GM18868 (cell line): ENCODE results near the gene TOM1L1.
"Not testable (repeated sequence)": the region's sequence is repeated elsewhere in the genome, so short reads cannot be mapped to it uniquely, and the experiment has no call there.

Experiments
- ATAC-seq: cut with Tn5 transposase; IDR thresholded peaks from one replicate; pipeline ENCODE4 v1.9.1; 2021; ENCODE audit warnings: mild to moderate bottlenecking, moderate library complexity; ENCODE audit not compliant: unreplicated experiment

TOM1L1 gene, protein sequence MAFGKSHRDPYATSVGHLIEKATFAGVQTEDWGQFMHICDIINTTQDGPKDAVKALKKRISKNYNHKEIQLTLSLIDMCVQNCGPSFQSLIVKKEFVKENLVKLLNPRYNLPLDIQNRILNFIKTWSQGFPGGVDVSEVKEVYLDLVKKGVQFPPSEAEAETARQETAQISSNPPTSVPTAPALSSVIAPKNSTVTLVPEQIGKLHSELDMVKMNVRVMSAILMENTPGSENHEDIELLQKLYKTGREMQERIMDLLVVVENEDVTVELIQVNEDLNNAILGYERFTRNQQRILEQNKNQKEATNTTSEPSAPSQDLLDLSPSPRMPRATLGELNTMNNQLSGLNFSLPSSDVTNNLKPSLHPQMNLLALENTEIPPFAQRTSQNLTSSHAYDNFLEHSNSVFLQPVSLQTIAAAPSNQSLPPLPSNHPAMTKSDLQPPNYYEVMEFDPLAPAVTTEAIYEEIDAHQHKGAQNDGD

DNA sequence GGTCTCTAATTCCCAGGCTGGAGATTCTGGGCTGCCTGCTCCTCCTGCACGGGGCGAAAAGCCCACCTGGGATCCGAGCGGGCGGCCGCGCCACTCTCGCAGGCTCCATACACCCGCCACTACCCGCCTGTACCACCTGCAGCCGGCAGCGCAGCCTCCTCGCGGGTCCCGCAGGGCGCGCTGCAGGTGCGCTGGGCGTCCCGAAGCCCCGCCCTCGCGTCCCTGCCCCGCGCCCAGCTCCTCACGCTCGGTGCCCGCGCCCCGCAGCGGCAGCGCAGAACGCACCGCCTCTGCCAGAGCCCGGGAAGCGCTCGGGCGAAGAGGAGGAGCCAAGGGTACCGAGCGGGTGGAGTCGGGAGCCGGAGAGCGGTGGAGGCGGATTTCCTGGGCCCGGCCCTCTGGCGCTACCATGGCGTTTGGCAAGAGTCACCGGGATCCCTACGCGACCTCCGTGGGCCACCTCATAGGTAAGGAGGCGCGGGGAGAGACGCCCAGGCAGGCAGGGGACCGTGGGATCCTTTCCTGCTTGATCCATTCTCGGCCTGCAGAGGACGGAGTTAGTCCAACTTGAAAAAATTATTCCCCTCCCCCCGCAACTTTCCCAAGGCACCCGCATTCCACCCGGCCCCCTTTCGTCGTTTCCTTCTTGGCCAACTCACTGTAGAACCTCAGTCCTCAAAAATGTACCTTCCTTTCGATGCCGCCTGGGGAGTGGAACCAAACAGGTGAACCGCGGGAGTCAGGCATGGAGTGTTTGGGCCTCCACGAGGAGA, at the start of gene TOM1L1:
Gene TOM1L1 (plus strand): TSS at position 396 of the 773 bp plus-strand sequence. CDS start 14 bp downstream, at position 410.
- ATAC-seq: peak; percentile 71

DNA sequence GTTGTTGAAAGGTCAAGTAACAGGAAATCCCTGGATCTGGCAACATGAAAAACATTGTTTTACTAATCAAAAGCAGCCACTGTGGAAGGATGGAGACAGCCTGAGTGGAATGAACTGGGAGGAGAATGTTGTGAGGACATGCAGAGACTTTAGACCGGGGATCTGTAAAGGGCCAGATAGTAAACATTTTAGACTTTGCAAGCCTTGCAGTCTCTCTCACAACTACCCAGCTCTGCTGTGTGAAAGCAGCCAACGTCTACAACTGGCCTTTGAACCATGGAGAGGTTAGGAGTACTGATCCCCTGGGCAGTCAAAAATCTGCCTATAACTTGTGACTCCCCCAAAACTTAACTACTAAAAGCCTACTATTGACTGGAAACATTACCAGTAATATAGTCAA, 41.5 kb upstream of the TOM1L1 start:
- ATAC-seq: no peak

DNA sequence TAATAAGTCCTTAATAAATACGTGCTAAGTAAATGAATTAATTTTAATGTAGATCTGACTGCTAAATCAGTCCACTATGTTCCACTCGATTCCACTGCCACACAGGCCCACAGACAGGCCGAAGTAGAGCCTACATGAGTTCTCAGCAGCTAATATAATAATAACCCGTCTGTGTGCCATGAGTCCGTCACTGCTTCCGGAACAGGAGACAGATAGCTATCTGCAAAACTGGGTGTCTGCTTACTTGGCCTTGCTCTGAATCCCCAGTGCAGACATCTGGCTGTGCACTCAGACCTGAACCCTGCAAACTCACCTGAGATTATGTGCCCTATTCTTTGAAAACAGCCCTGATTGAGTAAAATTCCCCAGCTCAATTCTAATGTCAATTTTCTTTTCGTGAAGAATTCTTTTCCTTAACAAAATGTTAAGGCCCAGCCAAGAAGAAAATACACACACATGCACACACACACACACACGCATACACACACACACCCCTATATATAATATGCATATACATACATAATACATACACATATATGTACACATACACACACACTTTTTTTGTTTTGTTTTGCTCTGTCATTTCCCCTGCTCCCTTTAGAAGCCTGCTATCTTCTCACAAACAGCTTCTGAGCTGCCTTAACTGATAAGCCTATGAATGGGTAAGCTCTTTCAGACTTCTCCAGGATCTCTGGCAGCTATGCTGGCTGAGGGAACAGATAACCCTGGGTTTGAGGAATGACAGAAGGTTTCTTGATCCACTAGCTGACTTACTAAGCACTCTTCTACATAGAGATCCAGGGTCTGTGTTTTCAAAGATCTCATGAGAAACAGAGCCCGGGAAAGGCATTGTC, 39.8 kb upstream of the TOM1L1 start:
- ATAC-seq: no peak

DNA sequence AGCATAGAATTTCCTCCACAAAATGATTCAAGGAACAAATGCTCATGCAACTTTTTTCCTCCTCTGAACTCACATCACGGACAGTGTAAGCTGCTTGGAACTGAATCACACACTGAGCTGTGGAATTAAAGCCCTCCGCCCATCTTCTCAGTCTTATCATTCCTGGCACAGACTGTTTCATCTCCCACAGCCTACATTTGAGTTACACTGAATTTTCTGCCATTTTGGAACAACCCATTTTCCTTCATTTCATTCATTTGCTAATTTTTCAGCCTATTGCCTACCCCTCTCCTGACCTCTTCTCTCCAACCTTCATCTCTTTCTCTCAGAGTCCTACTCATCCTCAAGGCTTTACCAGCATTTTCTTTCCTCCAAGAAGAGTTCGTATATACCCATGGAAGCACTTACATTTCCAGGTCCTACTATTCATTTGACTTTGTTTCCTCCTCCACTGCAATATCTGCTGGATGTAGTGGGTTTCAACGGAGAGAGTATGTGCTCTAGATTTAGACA, 39.1 kb upstream of the TOM1L1 start:
- ATAC-seq: no peak

DNA sequence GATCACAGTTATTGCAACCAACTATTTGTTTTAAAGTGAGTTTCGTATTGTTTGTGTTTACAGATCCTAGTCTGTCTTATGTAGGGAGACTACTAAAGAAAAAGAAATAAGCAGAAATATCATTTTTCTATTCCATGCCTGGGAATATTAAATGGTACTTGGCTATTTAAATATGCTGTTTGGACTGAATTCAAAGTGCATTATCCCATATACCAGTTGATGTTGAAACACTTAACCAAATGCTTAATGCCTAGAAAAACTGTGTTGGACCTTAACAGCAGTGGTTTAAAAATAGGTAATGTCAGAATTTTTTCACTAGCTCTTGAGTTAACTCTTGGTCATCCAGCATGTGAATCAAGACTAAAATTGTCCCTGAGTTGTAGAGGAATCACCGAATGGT, 37.5 kb upstream of the TOM1L1 start:
- no peak for ATAC-seq

DNA sequence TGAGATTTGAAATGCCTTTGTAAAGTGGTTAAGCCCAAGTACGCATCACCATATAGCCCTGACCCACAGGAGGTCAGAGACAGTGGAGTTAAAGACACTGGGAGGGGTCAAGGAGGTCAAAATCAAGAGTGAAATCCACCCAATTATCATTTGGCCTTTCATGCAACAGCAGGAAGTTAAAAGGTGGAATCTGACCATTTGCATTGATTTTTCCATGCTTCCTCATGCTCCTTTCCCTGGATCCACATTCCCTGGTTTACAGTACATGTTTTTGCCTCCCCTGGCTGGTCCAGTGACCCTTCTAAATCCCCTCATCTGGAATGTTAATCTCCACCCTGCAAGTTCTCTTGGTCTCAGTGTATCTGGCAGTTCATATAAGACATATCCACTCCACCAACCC, 36.6 kb upstream of the TOM1L1 start:
- no peak for ATAC-seq

GRCh38 chr17:54864636-54865356, 35.9 kb upstream of the TOM1L1 start:
- no peak for ATAC-seq

DNA sequence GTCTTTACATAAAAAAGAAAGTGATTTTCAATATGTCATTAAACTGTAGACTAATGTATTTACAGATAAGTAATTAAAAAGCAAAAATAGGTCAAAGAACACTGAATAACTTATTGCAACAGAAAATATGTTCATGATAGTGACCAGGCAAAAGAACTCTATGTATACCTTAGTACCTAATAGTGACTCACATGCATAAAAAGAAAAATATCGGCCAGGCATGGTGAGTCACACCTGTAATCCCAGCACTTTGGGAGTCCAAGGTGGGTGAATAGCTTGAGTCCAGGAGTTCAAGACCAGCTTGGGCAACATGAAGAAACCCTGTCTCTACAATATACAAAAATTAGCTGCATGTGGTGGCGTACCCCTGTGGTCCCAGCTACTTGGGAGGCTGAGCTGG, 33.0 kb upstream of the TOM1L1 start:
- no peak for ATAC-seq

DNA sequence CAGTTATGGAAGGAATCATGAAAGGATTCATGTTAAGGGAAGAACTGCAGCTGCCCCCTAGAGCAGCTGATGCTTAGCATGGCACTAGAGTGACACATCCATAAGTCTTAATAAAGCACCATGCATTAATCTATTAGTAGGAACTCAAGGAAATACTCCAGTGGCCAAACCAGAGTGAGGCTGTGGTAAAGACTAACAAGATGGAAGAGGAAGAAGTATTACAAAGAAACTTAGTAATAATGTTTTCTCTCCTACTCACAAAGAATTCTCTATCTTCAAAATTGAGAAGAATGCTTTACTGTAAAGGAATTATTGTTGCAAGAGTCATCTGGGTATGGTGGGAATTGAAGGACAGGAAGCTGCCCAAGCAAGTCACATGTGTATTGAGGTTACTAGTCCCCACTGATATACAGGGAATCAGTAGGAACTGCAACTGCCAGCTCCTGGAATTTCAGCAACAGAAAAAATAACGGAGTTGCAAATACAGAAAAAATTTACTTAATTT, 29.9 kb upstream of the TOM1L1 start:
- ATAC-seq: no peak

GRCh38 chr17:54875906-54876305, 24.7 kb upstream of the TOM1L1 start:
- not testable (repeated sequence) for ATAC-seq

DNA sequence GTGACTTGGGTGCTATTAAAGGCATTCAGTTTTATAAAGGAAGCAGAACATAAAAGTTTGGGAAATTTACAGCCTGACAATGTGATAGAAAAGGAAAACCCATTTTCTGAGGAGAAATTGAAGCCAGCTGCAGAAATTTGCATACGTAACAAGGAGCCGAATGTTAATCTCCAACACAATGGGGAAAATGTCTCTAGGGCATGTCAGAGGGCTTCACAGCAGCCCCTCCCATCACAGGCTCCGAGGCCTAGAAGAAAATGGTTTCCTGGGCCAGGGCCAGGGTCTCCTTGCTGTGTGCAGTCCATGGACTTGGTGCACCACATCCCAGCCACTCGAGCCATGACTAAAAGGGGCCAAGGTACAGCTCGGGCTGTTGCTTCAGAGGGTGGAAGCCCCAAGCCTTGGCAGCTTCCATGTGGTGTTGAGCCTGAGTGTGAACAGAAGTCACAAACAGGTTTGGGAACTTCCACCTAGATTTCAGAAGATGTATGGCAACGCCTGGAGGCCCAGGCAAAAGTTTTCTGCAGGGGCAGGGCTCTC, 23.9 kb upstream of the TOM1L1 start:
- no peak for ATAC-seq

- ATAC-seq: no peak
Observed at GRCh38 chr17:54881255-54881972, 19.2 kb upstream of the TOM1L1 start.

- ATAC-seq: no peak
Observed at GRCh38 chr17:54882371-54882770, 18.3 kb upstream of the TOM1L1 start.

- ATAC-seq: peak; percentile 99
Observed at GRCh38 chr17:54882950-54883349, 17.7 kb upstream of the TOM1L1 start.

DNA sequence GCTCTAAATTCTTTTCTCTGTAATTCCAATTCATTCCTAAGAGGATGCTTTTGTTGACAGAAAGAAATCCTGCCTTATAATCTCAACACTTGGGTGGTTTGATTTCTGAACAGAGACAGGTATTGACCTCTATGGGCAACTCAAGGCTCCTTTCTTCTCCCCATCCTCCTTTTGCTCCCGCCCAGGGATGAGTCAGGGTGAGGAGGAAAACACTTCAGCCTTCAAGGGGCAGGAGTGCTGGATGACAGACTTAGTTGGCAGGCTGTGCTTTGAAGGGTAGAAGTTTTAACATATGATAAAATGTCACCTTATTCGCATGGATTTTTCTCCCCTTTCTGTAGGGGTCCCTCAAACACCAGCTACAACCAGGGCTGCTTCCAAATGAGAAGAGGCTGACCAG, 16.7 kb upstream of the TOM1L1 start:
- no peak for ATAC-seq

DNA sequence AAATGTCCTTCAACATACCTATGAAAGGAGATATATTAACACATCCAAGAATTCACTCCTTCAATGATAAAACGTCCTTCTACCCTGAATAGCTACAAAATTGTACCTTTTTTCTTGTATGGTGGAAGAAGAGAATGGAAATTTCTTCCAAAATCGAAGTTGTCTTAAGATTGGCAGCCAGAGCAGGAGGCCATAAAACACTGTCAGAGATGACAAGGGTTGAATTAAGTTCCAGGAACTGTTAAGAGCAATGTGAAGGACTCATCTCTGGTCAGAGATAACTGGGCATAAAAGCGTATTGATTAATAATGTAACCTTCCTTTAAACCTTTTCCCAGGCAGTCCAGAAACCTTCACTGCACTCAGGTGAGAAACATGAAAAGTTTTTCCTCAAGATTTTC, 12.9 kb upstream of the TOM1L1 start:
- no peak for ATAC-seq

DNA sequence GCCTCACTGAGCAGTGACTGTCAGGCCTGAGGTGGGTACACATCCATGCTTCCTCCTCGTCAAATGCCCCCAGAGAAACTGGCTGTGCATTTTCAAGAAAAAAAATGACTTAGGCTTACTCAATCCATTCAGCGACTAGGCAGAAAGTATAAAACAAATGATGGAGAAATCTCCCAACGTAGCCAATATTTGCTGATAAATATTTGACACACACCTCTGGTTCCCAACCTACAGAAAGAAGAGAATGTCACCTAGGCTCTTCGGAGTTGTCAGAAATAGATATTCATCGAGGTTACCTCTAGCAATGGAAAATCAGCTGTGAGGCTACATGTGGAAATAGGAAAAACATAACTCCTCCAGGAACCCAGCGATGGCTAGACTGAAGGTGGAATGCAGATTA, 12.4 kb upstream of the TOM1L1 start:
- no peak for ATAC-seq

- no peak for ATAC-seq
Observed at GRCh38 chr17:54888981-54889380, 11.7 kb upstream of the TOM1L1 start.

DNA sequence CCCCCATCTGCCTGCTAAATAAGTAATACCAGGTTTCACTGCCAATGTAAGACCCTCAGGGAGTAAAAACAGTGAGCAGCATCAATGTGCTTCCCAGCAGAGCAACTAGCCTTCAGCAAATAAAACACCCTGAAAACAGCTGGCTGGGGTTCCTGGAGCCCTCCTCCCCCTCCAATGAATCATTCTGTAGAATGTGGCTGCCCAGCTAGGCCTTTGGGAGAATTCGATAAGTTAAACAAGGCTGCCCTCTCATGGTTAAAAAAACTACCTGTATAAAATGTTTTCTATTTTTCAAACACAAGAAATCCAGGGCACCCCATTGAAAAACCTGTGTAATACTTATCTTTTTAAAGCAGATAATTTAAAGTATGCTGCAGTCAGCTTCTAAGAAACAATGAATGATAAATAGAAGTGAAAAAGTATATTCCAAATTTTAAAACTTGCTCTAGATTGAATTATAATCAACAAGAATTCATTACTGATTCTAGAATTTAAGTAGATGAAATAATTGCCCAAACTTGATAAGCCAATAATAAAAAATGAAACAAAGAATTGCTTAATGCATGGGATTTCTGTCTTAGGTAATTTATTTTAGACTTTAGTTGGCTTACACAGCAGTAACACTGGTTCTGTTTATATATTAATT, 9.4 kb upstream of the TOM1L1 start:
- ATAC-seq: peak; percentile 69
